Measurements from ENCODE around the gene MSH4. TPM values are rescaled to one million over a fixed set of nuclear protein-coding genes. Genes with fewer than 3 reads are reported as not detected.
"Not testable (repeated sequence)": the region's sequence is repeated elsewhere in the genome, so short reads cannot be mapped to it uniquely, and the experiment has no call there.

MSH4 gene
- total RNA-seq, 1 donor from 2014 or later, result 0.57 TPM

DNA sequence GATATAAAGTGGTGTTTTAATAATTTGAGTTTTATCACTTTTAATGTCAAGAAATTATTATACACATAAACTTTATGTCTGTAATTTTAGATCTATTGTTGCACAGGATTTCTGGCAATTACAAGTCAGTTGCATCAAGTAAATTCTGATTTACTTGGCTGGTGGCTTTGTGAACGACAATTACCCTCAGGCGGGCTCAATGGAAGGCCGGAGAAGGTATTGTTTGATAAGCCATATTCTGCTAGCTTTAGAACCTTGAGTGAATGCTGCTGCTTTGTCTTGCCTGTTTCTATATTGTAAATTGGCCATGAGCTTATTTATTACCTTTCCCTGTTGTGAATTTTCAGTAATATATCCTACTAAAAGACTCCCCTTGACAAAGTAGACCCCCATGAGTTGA is 4.6 kb upstream of the MSH4 start:
- TF ChIP-seq, protein P1, sequence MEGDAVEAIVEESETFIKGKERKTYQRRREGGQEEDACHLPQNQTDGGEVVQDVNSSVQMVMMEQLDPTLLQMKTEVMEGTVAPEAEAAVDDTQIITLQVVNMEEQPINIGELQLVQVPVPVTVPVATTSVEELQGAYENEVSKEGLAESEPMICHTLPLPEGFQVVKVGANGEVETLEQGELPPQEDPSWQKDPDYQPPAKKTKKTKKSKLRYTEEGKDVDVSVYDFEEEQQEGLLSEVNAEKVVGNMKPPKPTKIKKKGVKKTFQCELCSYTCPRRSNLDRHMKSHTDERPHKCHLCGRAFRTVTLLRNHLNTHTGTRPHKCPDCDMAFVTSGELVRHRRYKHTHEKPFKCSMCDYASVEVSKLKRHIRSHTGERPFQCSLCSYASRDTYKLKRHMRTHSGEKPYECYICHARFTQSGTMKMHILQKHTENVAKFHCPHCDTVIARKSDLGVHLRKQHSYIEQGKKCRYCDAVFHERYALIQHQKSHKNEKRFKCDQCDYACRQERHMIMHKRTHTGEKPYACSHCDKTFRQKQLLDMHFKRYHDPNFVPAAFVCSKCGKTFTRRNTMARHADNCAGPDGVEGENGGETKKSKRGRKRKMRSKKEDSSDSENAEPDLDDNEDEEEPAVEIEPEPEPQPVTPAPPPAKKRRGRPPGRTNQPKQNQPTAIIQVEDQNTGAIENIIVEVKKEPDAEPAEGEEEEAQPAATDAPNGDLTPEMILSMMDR (IDR thresholded peaks at IDR 0.05; ENCODE audit: unreplicated experiment), result no peak
- Mint-ChIP-seq H3K36me3 (ENCODE audit: insufficient read depth) (peaks cover 37% of the 10 kb centered on the region), H3K4me3 (ENCODE audit: low read depth) (no peak overlapping the region), H3K27me3 (no peaks in the 10 kb centered on the region), H3K4me1 (ENCODE audit: low read depth) (peaks cover 34% of the 10 kb centered on the region), H3K9me3 (ENCODE audit: low read depth) (no peaks in the 10 kb centered on the region), H3K27ac (no peak overlapping the region)
- no peak for DNase-seq (ENCODE audit: low spot score, unreplicated experiment)

DNA sequence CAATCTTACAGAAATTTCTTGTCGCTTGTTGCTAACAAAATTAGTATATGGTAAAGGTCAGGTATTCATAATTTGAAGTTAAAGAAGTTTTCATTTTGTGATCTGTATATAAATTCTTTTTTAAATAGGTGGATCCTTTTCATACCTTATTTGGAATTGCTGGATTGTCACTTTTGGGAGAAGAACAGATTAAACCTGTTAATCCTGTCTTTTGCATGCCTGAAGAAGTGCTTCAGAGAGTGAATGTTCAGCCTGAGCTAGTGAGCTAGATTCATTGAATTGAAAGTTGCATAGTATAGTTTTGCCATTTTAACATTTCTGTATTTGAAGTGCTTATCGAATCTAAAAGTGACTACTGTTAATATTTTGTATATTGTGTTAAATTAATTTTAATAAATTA is 2.3 kb upstream of the MSH4 start:
- Mint-ChIP-seq H3K4me1 (ENCODE audit: low read depth) (peaks cover 13% of the 10 kb centered on the region), H3K36me3 (ENCODE audit: insufficient read depth) (peaks cover 41% of the 10 kb centered on the region), H3K27me3 (no peaks in the 10 kb centered on the region), H3K9me3 (ENCODE audit: low read depth) (no peaks in the 10 kb centered on the region), H3K27ac (no peak overlapping the region), H3K4me3 (ENCODE audit: low read depth) (no peak overlapping the region)
- no peak for DNase-seq (ENCODE audit: low spot score, unreplicated experiment)
- TF ChIP-seq, protein P1 (IDR thresholded peaks at IDR 0.05; ENCODE audit: unreplicated experiment), result no peak

DNA sequence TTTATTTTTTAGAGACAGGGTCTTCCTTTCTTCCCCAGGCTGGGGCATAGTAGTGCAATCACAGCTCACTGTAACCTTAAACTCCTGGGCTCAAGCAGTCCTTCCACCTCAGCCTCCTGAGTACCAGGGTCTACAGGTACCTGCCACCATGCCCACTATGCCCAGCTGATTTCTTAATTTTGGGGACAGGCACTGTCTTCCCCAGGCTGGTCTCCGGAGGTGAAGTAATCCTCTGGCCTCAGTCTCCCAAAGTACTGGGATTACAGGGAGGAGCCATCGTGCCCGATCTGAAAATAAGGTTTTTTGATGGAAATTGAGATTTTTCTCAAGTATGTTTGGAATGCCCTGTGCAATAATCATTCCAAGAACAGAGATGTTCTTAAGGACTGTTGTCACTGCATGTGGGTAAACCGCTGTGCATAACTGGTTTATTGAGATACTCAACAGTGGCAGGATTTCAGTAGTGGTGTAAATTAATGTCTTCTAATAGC is 934 bp upstream of the MSH4 start:
- no peaks in the 10 kb centered on the region for H3K27me3 Mint-ChIP-seq
- TF ChIP-seq, protein P1 (IDR thresholded peaks at IDR 0.05; ENCODE audit: unreplicated experiment), result no peak
- H3K9me3 Mint-ChIP-seq (ENCODE audit: low read depth), result no peaks in the 10 kb centered on the region
- H3K4me3 Mint-ChIP-seq (ENCODE audit: low read depth), result no peak overlapping the region
- H3K36me3 Mint-ChIP-seq (ENCODE audit: insufficient read depth), result peaks cover 40% of the 10 kb centered on the region
- peaks cover 4% of the 10 kb centered on the region for H3K4me1 Mint-ChIP-seq (ENCODE audit: low read depth)
- no peak overlapping the region for H3K27ac Mint-ChIP-seq
- no peak for DNase-seq (ENCODE audit: low spot score, unreplicated experiment)

DNA sequence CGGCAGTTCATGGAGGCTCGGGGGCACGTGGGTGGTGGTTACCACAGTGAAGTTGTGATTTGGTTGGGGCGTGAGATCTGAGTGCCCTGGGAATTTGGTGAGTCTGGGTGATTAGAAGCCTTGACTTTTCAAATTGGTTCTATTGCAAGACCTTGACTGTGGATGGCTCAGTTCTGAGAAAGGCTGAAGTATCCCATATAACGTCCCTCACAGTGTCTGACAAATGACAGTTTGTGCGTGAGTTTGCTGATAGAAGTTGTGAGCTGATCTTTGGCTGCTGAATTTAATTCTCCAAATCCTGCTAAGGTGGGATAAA is 549 bp downstream of the MSH4 start:
- Mint-ChIP-seq H3K36me3 (ENCODE audit: insufficient read depth) (peaks cover 33% of the 10 kb centered on the region), H3K27me3 (no peaks in the 10 kb centered on the region), H3K4me3 (ENCODE audit: low read depth) (no peak overlapping the region), H3K27ac (no peak overlapping the region), H3K4me1 (ENCODE audit: low read depth) (no peaks in the 10 kb centered on the region), H3K9me3 (ENCODE audit: low read depth) (no peaks in the 10 kb centered on the region)
- TF ChIP-seq, protein P1 (IDR thresholded peaks at IDR 0.05; ENCODE audit: unreplicated experiment), result no peak
- no peak for DNase-seq (ENCODE audit: low spot score, unreplicated experiment)

DNA sequence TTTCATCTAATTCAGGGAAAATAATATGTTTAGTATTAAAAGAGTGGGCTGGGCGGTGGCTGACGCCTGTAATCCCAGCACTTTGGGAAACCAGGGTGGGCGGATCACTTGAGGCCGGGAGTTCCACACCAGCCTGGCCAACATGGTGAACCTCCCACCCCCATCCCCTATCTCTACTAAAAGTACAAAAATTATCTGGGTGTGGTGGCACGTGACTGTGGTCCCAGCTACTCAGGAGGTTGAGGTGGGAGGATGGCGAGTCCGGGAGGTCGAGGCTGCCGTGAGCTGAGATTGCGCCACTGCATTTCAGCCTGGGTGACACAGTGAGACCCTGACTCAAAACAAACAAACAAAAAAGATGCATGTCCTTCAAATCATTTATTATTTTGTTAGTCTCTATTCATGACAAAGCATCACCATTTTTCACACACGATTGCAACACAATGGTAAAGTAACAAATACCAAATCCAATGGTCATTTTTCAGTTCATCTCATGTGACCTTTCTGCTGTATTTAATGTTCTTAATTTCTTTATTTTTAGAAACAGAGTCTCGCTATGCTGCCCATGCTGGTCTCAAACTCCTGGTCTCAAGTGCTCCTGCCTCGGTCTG is 1.0 kb downstream of the MSH4 start:
- no peaks in the 10 kb centered on the region for H3K4me1 Mint-ChIP-seq (ENCODE audit: low read depth)
- TF ChIP-seq, protein P1 (IDR thresholded peaks at IDR 0.05; ENCODE audit: unreplicated experiment), result no peak
- peak overlapping the region; percentile 39 for H3K27ac Mint-ChIP-seq
- no peaks in the 10 kb centered on the region for H3K9me3 Mint-ChIP-seq (ENCODE audit: low read depth)
- H3K36me3 Mint-ChIP-seq (ENCODE audit: insufficient read depth), result peaks cover 30% of the 10 kb centered on the region
- no peak overlapping the region for H3K4me3 Mint-ChIP-seq (ENCODE audit: low read depth)
- no peak for DNase-seq (ENCODE audit: low spot score, unreplicated experiment)
- no peaks in the 10 kb centered on the region for H3K27me3 Mint-ChIP-seq

DNA sequence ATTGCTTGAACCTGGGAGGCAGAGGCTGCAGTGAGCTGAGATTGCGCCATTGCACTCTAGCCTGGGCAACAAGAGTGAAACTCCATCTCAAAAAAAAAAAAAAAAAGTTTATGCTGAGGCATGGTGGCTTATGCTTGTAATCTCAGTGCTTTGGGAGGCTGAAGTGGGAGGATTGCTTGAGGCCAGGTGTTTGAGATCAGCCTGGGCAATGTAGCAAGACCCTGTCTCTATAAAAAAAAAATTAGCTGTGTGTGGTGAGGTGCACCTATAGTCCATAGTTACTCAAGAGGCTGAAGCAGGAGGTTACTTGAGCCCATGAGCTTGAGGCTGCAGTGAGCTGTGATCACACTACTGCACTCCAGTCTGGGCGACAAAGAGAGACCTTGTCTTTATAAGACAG is 4.8 kb downstream of the MSH4 start:
- H3K4me1 Mint-ChIP-seq (ENCODE audit: low read depth); H3K4me3 Mint-ChIP-seq (ENCODE audit: low read depth); H3K9me3 Mint-ChIP-seq (ENCODE audit: low read depth); H3K27me3 Mint-ChIP-seq; DNase-seq (ENCODE audit: low spot score, unreplicated experiment): not testable (repeated sequence)
- peaks cover 13% of the 10 kb centered on the region for H3K36me3 Mint-ChIP-seq (ENCODE audit: insufficient read depth)
- peak overlapping the region; percentile 29 for H3K27ac Mint-ChIP-seq

Data from progenitor cell of endocrine pancreas (in vitro differentiated cells).